Fibroblast of the aortic adventitia (primary cell): ENCODE measurements around the gene PLSCR5. TPM values are rescaled to one million over a fixed set of nuclear protein-coding genes. Genes with fewer than 3 reads are reported as not detected.
A peak's percentile ranks its signal among the peaks of the same experiment; 100 is the strongest.

Experiments used
- DNase-seq: peaks from one replicate; pipeline ENCODE4 v3.0.0-alpha.2; 2010; ENCODE audit warnings: low read depth
- H3K4me3 ChIP-seq: 2 replicates; pipeline ENCODE4 v1.5.1; 2011; ENCODE audit warnings: low read depth, mild to moderate bottlenecking, control low read depth, low read length, moderate library complexity
- total RNA-seq: library from RNA; depleted of rRNA; stranded (reverse); fragments of >200 nt; gene quantifications from 2 replicates; pipeline ENCODE4 v1.2.3, GENCODE V29; 2012; ENCODE audit warnings: low replicate concordance
- TF ChIP-seq, protein P1 (sequence below): IDR thresholded peaks from 2 replicates; pipeline ENCODE4 v1.5.1; 2011; ENCODE audit warnings: mild to moderate bottlenecking, low read length, control low read depth, inconsistent platforms; ENCODE audit not compliant: insufficient read depth

Gene PLSCR5
- total RNA-seq, 1 donor, result not detected

DNA sequence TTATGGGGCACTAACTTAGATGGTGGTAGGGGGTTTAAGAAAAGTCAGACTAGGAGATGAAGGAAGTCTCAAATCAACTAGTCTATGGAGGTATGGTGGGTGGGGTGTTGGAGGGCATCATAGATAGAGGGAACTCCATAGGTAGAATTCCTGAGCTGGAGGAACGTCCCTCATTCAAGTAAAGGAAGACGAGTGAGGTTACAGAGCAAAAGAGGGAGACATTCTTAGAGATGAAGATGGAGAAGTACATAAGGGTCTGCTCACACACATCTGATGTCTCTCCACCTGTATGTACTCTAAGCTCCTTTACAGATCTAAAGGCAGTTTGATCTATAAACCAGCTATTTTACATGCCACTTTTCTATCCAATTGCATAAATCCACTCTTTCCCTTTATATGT is 62.2 kb downstream of the PLSCR5 start:
- no peak for DNase-seq
- H3K4me3 ChIP-seq, result peak overlapping the region; percentile 85
- TF ChIP-seq, protein P1, sequence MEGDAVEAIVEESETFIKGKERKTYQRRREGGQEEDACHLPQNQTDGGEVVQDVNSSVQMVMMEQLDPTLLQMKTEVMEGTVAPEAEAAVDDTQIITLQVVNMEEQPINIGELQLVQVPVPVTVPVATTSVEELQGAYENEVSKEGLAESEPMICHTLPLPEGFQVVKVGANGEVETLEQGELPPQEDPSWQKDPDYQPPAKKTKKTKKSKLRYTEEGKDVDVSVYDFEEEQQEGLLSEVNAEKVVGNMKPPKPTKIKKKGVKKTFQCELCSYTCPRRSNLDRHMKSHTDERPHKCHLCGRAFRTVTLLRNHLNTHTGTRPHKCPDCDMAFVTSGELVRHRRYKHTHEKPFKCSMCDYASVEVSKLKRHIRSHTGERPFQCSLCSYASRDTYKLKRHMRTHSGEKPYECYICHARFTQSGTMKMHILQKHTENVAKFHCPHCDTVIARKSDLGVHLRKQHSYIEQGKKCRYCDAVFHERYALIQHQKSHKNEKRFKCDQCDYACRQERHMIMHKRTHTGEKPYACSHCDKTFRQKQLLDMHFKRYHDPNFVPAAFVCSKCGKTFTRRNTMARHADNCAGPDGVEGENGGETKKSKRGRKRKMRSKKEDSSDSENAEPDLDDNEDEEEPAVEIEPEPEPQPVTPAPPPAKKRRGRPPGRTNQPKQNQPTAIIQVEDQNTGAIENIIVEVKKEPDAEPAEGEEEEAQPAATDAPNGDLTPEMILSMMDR, result no peak

DNA sequence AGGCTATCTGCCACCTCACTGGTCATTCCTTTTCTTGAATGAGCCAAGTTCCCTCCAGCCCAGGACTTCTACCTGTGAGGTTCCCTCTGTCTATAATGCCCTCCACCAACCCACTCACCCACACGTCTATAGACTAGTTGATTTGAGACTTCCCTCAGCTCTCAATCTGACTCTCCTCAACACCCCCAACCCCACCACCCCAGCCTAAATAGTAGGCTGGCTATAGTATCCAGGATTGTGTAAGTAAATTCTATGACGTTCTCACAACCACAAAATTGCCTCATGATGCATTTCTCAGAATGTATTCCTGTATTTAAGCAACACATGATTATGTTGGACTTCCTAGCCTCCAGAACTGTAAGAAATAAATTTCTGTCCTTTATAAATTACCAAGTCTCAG is 63.0 kb downstream of the PLSCR5 start:
- peak overlapping the region; percentile 85 for H3K4me3 ChIP-seq
- DNase-seq, result peak; percentile 78
- TF ChIP-seq, protein P1, result no peak

DNA sequence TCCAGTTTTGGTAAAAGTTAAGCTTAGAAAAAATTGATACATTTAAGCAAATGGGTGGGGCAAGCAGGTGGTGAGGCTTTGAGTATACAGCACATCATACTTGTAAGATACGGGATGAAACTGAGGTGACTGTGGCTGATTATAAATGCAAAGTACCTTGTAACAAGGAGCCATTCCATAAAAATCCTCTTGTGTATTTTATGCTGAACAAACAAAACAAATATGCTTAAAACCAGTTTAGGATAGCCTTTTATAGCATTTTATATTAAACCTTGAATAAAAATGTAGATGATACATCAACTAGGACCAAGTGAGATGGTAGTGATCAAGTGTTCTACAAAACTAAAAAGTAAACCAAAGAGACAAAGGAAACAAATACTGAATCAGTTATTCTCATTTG is 64.2 kb downstream of the PLSCR5 start:
- TF ChIP-seq, protein P1, result no peak
- H3K4me3 ChIP-seq, result peak overlapping the region; percentile 29

DNA sequence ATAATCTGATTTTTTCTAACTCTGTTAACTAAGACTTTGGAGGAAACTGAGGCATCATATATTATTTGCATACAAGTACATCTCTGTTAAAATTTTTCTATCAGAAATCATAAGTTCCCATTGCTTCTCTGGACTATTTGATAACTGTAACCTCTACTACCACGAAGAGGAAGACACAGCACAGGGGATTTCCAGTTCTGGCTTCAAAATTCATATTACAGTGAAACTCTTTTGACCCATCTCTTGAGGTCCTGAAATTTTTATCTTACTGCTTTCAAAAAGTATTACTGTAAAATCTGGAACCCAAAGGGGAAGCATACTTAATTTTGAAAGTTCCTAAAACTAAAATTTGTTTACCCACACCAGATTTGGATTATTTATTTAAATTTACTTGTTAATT is 64.9 kb downstream of the PLSCR5 start:
- TF ChIP-seq, protein P1, result no peak
- no peak for DNase-seq
- no peak overlapping the region for H3K4me3 ChIP-seq

More for the DNA sequence above, 64.2 kb downstream of the PLSCR5 start:
- DNase-seq, result no peak

DNA sequence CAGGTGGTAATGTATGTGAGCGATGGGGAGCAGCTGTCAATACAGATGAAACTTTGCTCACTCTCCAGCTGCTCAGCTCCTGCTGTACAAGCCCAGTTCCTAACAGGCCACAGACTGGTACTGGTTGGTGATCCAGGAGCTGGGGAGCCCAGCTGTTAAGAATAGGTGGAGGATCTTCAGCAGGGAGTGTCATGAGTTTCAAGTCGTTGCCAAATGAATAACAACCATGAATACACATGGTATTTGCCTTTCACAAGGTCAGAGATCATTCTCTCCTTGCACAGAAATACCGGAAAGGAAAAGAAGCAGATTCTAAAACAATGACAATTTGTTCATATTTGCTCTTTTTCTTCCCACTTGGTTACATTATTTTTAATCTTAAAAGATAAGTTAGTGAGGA is 65.8 kb downstream of the PLSCR5 start:
- DNase-seq, result no peak
- no peak overlapping the region for H3K4me3 ChIP-seq
- TF ChIP-seq, protein P1, result no peak

DNA sequence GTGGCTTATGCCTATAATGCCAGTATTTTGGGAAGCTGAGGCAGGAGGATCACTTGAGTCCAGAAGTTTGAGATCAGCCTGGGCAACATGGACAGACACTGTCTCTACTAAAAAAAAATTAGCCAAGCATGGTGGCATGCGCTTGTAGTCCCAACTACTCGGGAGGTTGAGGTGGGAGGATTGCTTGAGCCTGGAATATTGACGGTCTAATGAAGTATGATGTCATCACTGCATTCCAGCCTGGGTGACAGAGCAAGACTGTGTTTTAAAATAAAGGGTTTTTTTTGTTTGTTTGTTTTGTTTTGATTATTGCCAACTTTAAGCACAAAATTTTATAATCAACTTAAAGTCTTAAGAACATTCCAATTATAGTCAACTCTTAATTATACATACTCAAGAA is 67.5 kb downstream of the PLSCR5 start:
- TF ChIP-seq, protein P1, result no peak
- no peak for DNase-seq

DNA sequence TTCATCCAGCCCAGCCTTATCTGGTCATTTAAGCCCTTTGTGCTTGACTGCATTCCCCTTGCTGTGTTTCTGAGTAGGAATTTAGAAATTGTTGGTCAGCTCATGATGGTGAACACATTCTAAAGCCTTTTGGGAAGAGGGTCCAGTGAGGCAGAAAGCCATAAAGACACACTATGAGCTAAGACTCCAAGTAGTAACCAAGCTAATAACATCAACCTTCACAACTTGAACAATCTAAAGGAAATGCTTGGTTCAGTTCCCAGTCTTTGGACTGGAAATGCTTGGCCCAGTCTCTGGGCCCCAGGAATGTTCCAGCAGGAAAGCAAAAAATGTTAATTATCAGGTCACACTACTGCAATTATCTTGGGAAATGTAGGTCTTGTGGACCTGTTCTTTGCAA is 68.5 kb downstream of the PLSCR5 start:
- peak; percentile 86 for DNase-seq
- H3K4me3 ChIP-seq, result no peak overlapping the region
- TF ChIP-seq, protein P1, result no peak

More for the DNA sequence above, 67.5 kb downstream of the PLSCR5 start:
- no peak overlapping the region for H3K4me3 ChIP-seq
